ENCODE results near the gene ZNF385A.
"Not testable (repeated sequence)": the region's sequence is repeated elsewhere in the genome, so short reads cannot be mapped to it uniquely, and the experiment has no call there.

The ZNF385A gene

GRCh38 chr12:54352891-54353874, 31.4 kb downstream of the ZNF385A start:
- peak; percentile 54 for DNase-seq

- no peak for DNase-seq
These were observed 32.5 kb downstream of the ZNF385A start for GRCh38 chr12:54352022-54352531.

GRCh38 chr12:54351341-54351740, 33.2 kb downstream of the ZNF385A start:
- DNase-seq = no peak

GRCh38 chr12:54350743-54351142, 33.8 kb downstream of the ZNF385A start:
- DNase-seq = no peak

- DNase-seq = no peak
These were observed 34.9 kb downstream of the ZNF385A start for GRCh38 chr12:54349679-54350078.

- DNase-seq = no peak
These were observed 35.5 kb downstream of the ZNF385A start for GRCh38 chr12:54349036-54349435.

GRCh38 chr12:54341378-54342300, 42.9 kb downstream of the ZNF385A start:
- DNase-seq = no peak

- DNase-seq = no peak
These were observed 43.7 kb downstream of the ZNF385A start for GRCh38 chr12:54340846-54341245.

GRCh38 chr12:54338698-54339296, 45.7 kb downstream of the ZNF385A start:
- no peak for DNase-seq

GRCh38 chr12:54337854-54338650, 46.5 kb downstream of the ZNF385A start:
- DNase-seq = no peak

- DNase-seq = no peak
These were observed 47.2 kb downstream of the ZNF385A start for GRCh38 chr12:54337280-54337842.

GRCh38 chr12:54333420-54334034, 51.0 kb downstream of the ZNF385A start:
- DNase-seq = no peak

- DNase-seq = no peak
These were observed 53.1 kb downstream of the ZNF385A start for GRCh38 chr12:54331461-54331860.

- DNase-seq = no peak
These were observed 54.1 kb downstream of the ZNF385A start for GRCh38 chr12:54330442-54330841.

- no peak for DNase-seq
These were observed 54.8 kb downstream of the ZNF385A start for GRCh38 chr12:54329759-54330158.

GRCh38 chr12:54328595-54329337, 55.8 kb downstream of the ZNF385A start:
- no peak for DNase-seq

- DNase-seq = not testable (repeated sequence)
These were observed 59.0 kb downstream of the ZNF385A start for GRCh38 chr12:54325442-54326109.

- peak; percentile 100 for DNase-seq
These were observed 59.7 kb downstream of the ZNF385A start, which contains the start of gene COPZ1 for GRCh38 chr12:54324617-54325441. COPZ1 (plus strand) TSS chr12:54325131; CDS start chr12:54325164, 33 bp downstream.

- no peak for DNase-seq
These were observed 63.2 kb downstream of the ZNF385A start for GRCh38 chr12:54321363-54321762.
